Endothelial cell of umbilical vein (primary cell): ENCODE data around the gene TUSC2. TPM values are rescaled to one million over a fixed set of nuclear protein-coding genes. Genes with fewer than 3 reads are reported as not detected.
A peak's percentile ranks its signal among the peaks of the same experiment; 100 is the strongest.

Experiments used
- BruUV-seq: library from RNA; stranded (reverse); fragments of 400-500 nt; replicated peaks from 2 replicates; lab custom pipeline; 2021; lab: Mats Ljungman, UMichigan
- CTCF ChIA-PET: fragments of 300-600, 350-600 bp; sonication (Branson Sonifier 250); formaldehyde crosslinking; loops from one replicate; lab custom pipeline; 2021; ENCODE audit warnings: antibody characterized with exemption, inconsistent platforms; lab: Charles Lee
- POLR2A ChIA-PET: fragments of 300-600, 350-600 bp; sonication (Branson Sonifier 250); formaldehyde crosslinking; loops from one replicate; lab custom pipeline; 2021; ENCODE audit warnings: antibody characterized with exemption, inconsistent platforms; lab: Charles Lee
- DNase-seq: peaks from one replicate; pipeline ENCODE4 v3.0.0-alpha.2; 2011; ENCODE audit warnings: low read depth, low spot score
- FAIRE-seq: peaks from 2 replicates; lab custom pipeline; 2011; peaks lifted over from hg19 to GRCh38; lab: Jason Lieb, UNC
- H2AFZ ChIP-seq: 2 replicates; pipeline ENCODE4 v1.6.0; 2012; ENCODE audit warnings: low read depth, low read length, control low read depth, inconsistent platforms
- H3K27ac ChIP-seq: 2 replicates; pipeline ENCODE4 v1.5.1; 2011; ENCODE audit warnings: low read depth, mild to moderate bottlenecking, control low read depth, low read length, moderate library complexity; ENCODE audit not compliant: insufficient read depth
- H3K27me3 ChIP-seq, 2 experiments: 2 replicates each; pipeline versions ENCODE4 v1.6.0 to v1.6.1; 2011; ENCODE audit warnings: low read length in 2 of 2, mixed read lengths in 1 of 2; ENCODE audit not compliant: control insufficient read depth in 2 of 2, insufficient read depth in 2 of 2
- H3K36me3 ChIP-seq, 2 experiments: 2 replicates in 1 of 2; 3 replicates in 1 of 2; pipeline ENCODE4 v1.5.1; 2011; ENCODE audit warnings: low read length in 2 of 2, mild to moderate bottlenecking in 1 of 2, moderate library complexity in 1 of 2; ENCODE audit not compliant: control insufficient read depth in 2 of 2, insufficient read depth in 2 of 2; ENCODE audit errors: extremely low read depth in 1 of 2
- H3K4me1 ChIP-seq: 3 replicates; pipeline ENCODE4 v1.5.1; 2011; ENCODE audit warnings: mild to moderate bottlenecking, low read length; ENCODE audit not compliant: control insufficient read depth, insufficient read depth; ENCODE audit errors: extremely low read depth
- H3K4me2 ChIP-seq: 2 replicates; pipeline ENCODE4 v1.6.1; 2011; ENCODE audit warnings: low read length, control low read depth, mixed read lengths; ENCODE audit not compliant: insufficient read depth
- H3K4me3 ChIP-seq, 3 experiments: fragments of 200-600 bp in 1 of 3; sonication (generic), shearing (Covaris generic) in 1 of 3; replicated peaks in 1 of 3; 2 replicates each; pipeline ENCODE4 v1.5.1; 2011 to 2016; ENCODE audit warnings: control low read depth in 3 of 3, low read length in 3 of 3, mild to moderate bottlenecking in 2 of 3, inconsistent platforms in 1 of 3, low read depth in 1 of 3, moderate library complexity in 1 of 3; ENCODE audit not compliant: insufficient read depth in 1 of 3
- H3K79me2 ChIP-seq: 2 replicates; pipeline ENCODE4 v1.6.0; 2012; ENCODE audit warnings: low read length, inconsistent platforms; ENCODE audit not compliant: control insufficient read depth, insufficient read depth
- H3K9ac ChIP-seq: replicated peaks from 2 replicates; pipeline ENCODE3; 2011; ENCODE audit warnings: low read length, control low read depth; ENCODE audit not compliant: insufficient read depth; ENCODE audit errors: extremely low read depth
- H3K9me1 ChIP-seq: replicated peaks from 3 replicates; pipeline ENCODE4 v1.6.0; 2011; ENCODE audit warnings: mild to moderate bottlenecking, low read length; ENCODE audit not compliant: control insufficient read depth, insufficient read depth; ENCODE audit errors: extremely low read depth
- H3K9me3 ChIP-seq: replicated peaks from 2 replicates; pipeline ENCODE4 v1.5.1; 2012; ENCODE audit warnings: low read length, inconsistent platforms; ENCODE audit not compliant: control insufficient read depth, insufficient read depth
- H4K20me1 ChIP-seq: replicated peaks from 2 replicates; pipeline ENCODE3; 2011; ENCODE audit warnings: mild to moderate bottlenecking, low read length; ENCODE audit not compliant: control insufficient read depth, insufficient read depth; ENCODE audit errors: extremely low read depth
- EZH2 ChIP-seq: IDR thresholded peaks from 2 replicates; pipeline ENCODE4 v1.6.1; 2012; ENCODE audit warnings: borderline replicate concordance, low read depth, mild to moderate bottlenecking, moderate library complexity, low read length, inconsistent platforms; ENCODE audit not compliant: severe bottlenecking
- FOS ChIP-seq: IDR thresholded peaks from 2 replicates; pipeline ENCODE4 v1.6.1; 2011; ENCODE audit warnings: mild to moderate bottlenecking, low read length, moderate library complexity, borderline replicate concordance; ENCODE audit not compliant: insufficient read depth
- GATA2 ChIP-seq: IDR thresholded peaks from 2 replicates; pipeline ENCODE4 v1.7.0; 2011; ENCODE audit warnings: low read depth, mild to moderate bottlenecking, moderate library complexity, mixed read lengths, low read length; ENCODE audit not compliant: insufficient read length, insufficient read depth
- JUN ChIP-seq: IDR thresholded peaks from 2 replicates; pipeline ENCODE4 v1.6.1; 2011; ENCODE audit warnings: borderline replicate concordance, low read depth; ENCODE audit not compliant: insufficient read length, insufficient read depth
- MYC ChIP-seq: IDR thresholded peaks from one replicate; pipeline ENCODE4 v1.6.1; 2011; ENCODE audit warnings: mild to moderate bottlenecking, low read depth, low read length
- POLR2A ChIP-seq: IDR thresholded peaks from 2 replicates; pipeline ENCODE4 v1.6.1; 2012; ENCODE audit warnings: low read depth, mild to moderate bottlenecking, control low read depth, low read length
- POLR2AphosphoS5 ChIP-seq: IDR thresholded peaks from 2 replicates; pipeline ENCODE4 v1.6.1; 2012; ENCODE audit warnings: low read depth, mild to moderate bottlenecking, control low read depth, low read length, moderate library complexity; ENCODE audit not compliant: insufficient read depth
- dilution Hi-C: fragments of 300-500 bp; cut with MboI; formaldehyde crosslinking; loops from one replicate; pipeline ENCODE4 v1.15.0; 2019; ENCODE audit warnings: low sequenced_read_pairs; ENCODE audit not compliant: extremely low pct_ligation_motif_present
- intact Hi-C: fragments of 100-400 bp; cut with micrococcal nuclease; formaldehyde crosslinking; loops from one replicate; pipeline ENCODE4 v1.10.0; 2022
- polyA plus RNA-seq, 4 experiments: library from polyadenylated mRNA; depleted of rRNA in 3 of 4; stranded (reverse) in 3 of 4; unstranded in 1 of 4; fragments of >200 nt; gene quantifications; 2 replicates each; pipeline versions ENCODE4 v1.2.1 to v1.2.3, GENCODE V29; 2011 to 2012; ENCODE audit warnings: missing spikeins in 1 of 4
- total RNA-seq: library from RNA; stranded (reverse); gene quantifications from 2 replicates; pipeline ENCODE4 v1.2.3, GENCODE V29; 2021
- TF ChIP-seq, protein P1 (sequence below): IDR thresholded peaks from 2 replicates; pipeline ENCODE4 v1.6.1; 2011; ENCODE audit not compliant: insufficient read depth, insufficient read length
- TF ChIP-seq, protein P2 (sequence below), 2 donors: IDR thresholded peaks; 1 replicate in 1 of 2; 2 replicates in 1 of 2; pipeline ENCODE4 v1.5.1; 2011; ENCODE audit warnings: low read length in 2 of 2, mild to moderate bottlenecking in 2 of 2, moderate library complexity in 2 of 2, control low read depth in 1 of 2, inconsistent platforms in 1 of 2, low read depth in 1 of 2; ENCODE audit not compliant: insufficient read depth in 1 of 2; ENCODE audit errors: extremely low read depth in 1 of 2

The TUSC2 gene
- total and polyA plus RNA-seq, 2 donors (not counting 3 experiments of a cell fraction or from before 2014, with no cell fraction given): 30.0 to 89.0 TPM

DNA sequence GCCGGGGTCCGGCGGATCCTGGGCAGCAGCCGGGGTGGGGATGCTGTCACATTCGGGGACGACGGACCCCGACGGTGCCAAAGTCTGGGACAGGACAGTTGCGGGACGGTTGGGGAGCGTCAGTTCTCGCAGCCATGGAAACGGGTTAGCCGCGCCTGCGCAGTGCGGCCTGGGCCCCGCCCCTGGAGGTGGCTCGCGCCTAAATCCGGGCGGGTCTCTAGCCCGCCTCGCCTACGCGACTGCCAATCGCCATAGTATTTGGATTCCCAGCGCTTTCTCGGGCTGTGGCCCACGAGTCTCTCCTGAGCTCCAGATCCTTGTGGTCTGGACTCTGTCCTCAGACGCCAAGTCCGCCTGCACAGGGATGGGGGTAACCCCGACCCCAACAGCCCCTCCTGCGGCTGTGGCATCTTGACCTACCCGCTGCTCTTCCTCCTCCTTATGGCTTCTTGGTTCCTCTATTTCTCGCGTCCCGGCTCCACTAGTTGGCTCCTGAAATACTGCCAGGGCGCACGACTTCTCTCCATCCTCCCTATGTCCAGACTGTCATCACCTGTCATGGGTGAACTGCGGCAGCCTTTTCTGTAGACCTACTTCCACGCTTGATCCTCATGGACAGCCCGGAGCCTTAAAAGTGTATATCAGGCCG lies 17.7 kb upstream of the TUSC2 start, which contains the start of gene ZMYND10:
ZMYND10 (minus strand) TSS at position 147 of the 649 bp plus-strand sequence. CDS start 153 bp downstream, outside the sequence.
- BruUV-seq: no TSS peak
- intact Hi-C loops (loop anchor here (5.0 kb wide), 1 partner anchor 92 kb away; no protein-coding TSS in a partner anchor), dilution Hi-C loops (no loop called here)
- peak within 1 kb of the TSS in 2 of 3 experiments; percentile 16 to 29 for H3K4me3 ChIP-seq
- H3K4me2 ChIP-seq: peak within 1 kb of the TSS; percentile 50
- DNase-seq (no peak), FAIRE-seq (peak; percentile 77)
- TF ChIP-seq EZH2 (no peak), GATA2 (no peak), POLR2A (no peak), FOS (no peak), MYC (no peak), POLR2AphosphoS5 (no peak), JUN (no peak)
- TF ChIP-seq, protein P1, sequence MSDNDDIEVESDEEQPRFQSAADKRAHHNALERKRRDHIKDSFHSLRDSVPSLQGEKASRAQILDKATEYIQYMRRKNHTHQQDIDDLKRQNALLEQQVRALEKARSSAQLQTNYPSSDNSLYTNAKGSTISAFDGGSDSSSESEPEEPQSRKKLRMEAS: no peak
- TF ChIP-seq, protein P2, sequence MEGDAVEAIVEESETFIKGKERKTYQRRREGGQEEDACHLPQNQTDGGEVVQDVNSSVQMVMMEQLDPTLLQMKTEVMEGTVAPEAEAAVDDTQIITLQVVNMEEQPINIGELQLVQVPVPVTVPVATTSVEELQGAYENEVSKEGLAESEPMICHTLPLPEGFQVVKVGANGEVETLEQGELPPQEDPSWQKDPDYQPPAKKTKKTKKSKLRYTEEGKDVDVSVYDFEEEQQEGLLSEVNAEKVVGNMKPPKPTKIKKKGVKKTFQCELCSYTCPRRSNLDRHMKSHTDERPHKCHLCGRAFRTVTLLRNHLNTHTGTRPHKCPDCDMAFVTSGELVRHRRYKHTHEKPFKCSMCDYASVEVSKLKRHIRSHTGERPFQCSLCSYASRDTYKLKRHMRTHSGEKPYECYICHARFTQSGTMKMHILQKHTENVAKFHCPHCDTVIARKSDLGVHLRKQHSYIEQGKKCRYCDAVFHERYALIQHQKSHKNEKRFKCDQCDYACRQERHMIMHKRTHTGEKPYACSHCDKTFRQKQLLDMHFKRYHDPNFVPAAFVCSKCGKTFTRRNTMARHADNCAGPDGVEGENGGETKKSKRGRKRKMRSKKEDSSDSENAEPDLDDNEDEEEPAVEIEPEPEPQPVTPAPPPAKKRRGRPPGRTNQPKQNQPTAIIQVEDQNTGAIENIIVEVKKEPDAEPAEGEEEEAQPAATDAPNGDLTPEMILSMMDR (IDR thresholded peaks at IDR 0.05; ENCODE audit: extremely low read depth in 1 of 2, insufficient read depth in 1 of 2, low read depth in 1 of 2, low read length in 2 of 2): no peak
- no peaks in the 10 kb centered on the region for H3K9me1 ChIP-seq
- H3K79me2 ChIP-seq: no peaks in the 10 kb centered on the region
- no peak within 1 kb of the TSS for H3K9ac ChIP-seq
- H3K9me3 ChIP-seq: no peaks in the 10 kb centered on the region
- no peaks in the 10 kb centered on the region for H3K27me3 ChIP-seq
- POLR2A ChIA-PET: no interaction called here
- CTCF ChIA-PET: interaction anchor here (1.3 to 7.7 kb wide), 2 partner anchors 12 to 195 kb away, joined by 4 to 165 read pairs; no protein-coding TSS in a partner anchor
- H3K36me3 ChIP-seq: peaks cover 0 to 4% of the 10 kb centered on the region in 2 experiments
- no peaks in the 10 kb centered on the region for H4K20me1 ChIP-seq
- H3K27ac ChIP-seq: no peak within 1 kb of the TSS
- H3K4me1 ChIP-seq: peaks cover 15% of the 10 kb centered on the region
- H2AFZ ChIP-seq: peak within 1 kb of the TSS; percentile 85
